ENCODE measurements around the gene CCR4. TPM values are rescaled to one million over a fixed set of nuclear protein-coding genes. Genes with fewer than 3 reads are reported as not detected.

CCR4 gene
- total RNA-seq, 3 donors from 2014 or later (not counting 1 experiment from before 2014, with no cell fraction given) = 0.52 to 2.5 (median 1.4) TPM

DNA sequence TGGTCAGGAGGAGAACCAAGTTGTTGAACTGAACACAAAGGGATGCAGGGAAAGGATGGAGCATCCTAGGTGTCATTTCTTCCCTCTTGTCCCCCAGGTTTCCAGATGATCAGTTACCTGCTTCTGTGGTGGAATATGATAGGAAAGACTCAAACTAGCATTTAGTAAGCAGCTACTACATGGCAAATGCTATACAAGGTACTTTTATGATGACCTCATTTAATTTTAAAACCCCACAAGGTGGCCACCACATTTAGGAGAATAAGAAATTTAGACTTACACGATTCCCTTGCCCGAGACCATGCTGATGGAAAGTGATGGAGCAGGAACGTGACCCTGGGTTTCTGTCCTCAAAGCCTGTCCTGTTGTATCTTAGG lies 40.9 kb downstream of the CCR4 start:
- DNase-seq (no peak), ATAC-seq (no peak)
- Histone ChIP-seq H3K4me1 (ENCODE audit: control insufficient read depth, insufficient read depth, low read length) (peaks cover 3% of the 10 kb centered on the region), H3K9me3 (ENCODE audit: control insufficient read depth, insufficient read depth, low read length) (no peaks in the 10 kb centered on the region), H3K36me3 (ENCODE audit: control insufficient read depth, insufficient read depth, low read length) (peaks cover 7% of the 10 kb centered on the region), H3K27me3 (ENCODE audit: control insufficient read depth, insufficient read depth, low read length) (no peaks in the 10 kb centered on the region), H3K27ac (ENCODE audit: low read length) (no peak overlapping the region), H3K4me3 (ENCODE audit: low read length) (no peak overlapping the region)
- no peaks in the 10 kb centered on the region for H3K4me1 Mint-ChIP-seq
- no peak overlapping the region for H3K27ac Mint-ChIP-seq
- 73% methylated on average over 3 of the region's 3 CpGs for WGBS (ENCODE audit: insufficient coverage)
- H3K4me3 Mint-ChIP-seq = no peak overlapping the region
- TF ChIP-seq, protein P1, sequence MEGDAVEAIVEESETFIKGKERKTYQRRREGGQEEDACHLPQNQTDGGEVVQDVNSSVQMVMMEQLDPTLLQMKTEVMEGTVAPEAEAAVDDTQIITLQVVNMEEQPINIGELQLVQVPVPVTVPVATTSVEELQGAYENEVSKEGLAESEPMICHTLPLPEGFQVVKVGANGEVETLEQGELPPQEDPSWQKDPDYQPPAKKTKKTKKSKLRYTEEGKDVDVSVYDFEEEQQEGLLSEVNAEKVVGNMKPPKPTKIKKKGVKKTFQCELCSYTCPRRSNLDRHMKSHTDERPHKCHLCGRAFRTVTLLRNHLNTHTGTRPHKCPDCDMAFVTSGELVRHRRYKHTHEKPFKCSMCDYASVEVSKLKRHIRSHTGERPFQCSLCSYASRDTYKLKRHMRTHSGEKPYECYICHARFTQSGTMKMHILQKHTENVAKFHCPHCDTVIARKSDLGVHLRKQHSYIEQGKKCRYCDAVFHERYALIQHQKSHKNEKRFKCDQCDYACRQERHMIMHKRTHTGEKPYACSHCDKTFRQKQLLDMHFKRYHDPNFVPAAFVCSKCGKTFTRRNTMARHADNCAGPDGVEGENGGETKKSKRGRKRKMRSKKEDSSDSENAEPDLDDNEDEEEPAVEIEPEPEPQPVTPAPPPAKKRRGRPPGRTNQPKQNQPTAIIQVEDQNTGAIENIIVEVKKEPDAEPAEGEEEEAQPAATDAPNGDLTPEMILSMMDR (IDR thresholded peaks at IDR 0.05) = no peak
- no peaks in the 10 kb centered on the region for H3K9me3 Mint-ChIP-seq
- intact Hi-C loops (cut with micrococcal nuclease) = no loop called here
- no peaks in the 10 kb centered on the region for H3K36me3 Mint-ChIP-seq
- H3K27me3 Mint-ChIP-seq (ENCODE audit: low read depth in 2 of 2) = no peaks in the 10 kb centered on the region

DNA sequence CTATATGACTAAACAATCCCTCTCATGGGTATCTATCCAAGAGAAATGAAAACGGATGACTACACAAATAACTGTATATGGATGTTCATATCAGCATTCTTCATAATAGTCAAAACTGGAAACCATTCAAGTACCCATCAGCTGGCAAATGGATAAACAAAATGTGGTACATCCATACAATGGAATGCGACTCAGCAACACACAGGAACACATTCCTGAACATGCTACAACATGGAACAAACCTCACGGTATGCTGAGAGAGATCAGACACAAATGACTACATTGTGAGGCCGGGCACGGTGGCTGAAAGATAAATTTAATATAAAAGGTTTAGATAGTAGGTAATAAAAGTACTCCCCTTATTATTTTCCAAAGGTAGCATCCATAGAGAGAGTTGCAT lies 42.6 kb downstream of the CCR4 start:
- H3K36me3 ChIP-seq (ENCODE audit: control insufficient read depth, insufficient read depth, low read length) = peaks cover 9% of the 10 kb centered on the region
- TF ChIP-seq, protein P1 (IDR thresholded peaks at IDR 0.05) = no peak
- 100% methylated on average over 5 of the region's 5 CpGs for WGBS (ENCODE audit: insufficient coverage)
- no peak overlapping the region for H3K4me3 ChIP-seq (ENCODE audit: low read length)
- H3K27me3 ChIP-seq (ENCODE audit: control insufficient read depth, insufficient read depth, low read length) = no peaks in the 10 kb centered on the region
- no peak overlapping the region for H3K4me3 Mint-ChIP-seq
- intact Hi-C loops (cut with micrococcal nuclease) = no loop called here
- peaks cover 3% of the 10 kb centered on the region for H3K4me1 ChIP-seq (ENCODE audit: control insufficient read depth, insufficient read depth, low read length)
- no peak overlapping the region for H3K27ac ChIP-seq (ENCODE audit: low read length)
- ATAC-seq = no peak
- no peak for DNase-seq
- H3K27me3 Mint-ChIP-seq (ENCODE audit: low read depth in 2 of 2) = no peaks in the 10 kb centered on the region
- no peak overlapping the region for H3K27ac Mint-ChIP-seq
- no peaks in the 10 kb centered on the region for H3K36me3 Mint-ChIP-seq
- H3K4me1 Mint-ChIP-seq = no peaks in the 10 kb centered on the region
- H3K9me3 ChIP-seq (ENCODE audit: control insufficient read depth, insufficient read depth, low read length) = no peaks in the 10 kb centered on the region
- no peaks in the 10 kb centered on the region for H3K9me3 Mint-ChIP-seq

DNA sequence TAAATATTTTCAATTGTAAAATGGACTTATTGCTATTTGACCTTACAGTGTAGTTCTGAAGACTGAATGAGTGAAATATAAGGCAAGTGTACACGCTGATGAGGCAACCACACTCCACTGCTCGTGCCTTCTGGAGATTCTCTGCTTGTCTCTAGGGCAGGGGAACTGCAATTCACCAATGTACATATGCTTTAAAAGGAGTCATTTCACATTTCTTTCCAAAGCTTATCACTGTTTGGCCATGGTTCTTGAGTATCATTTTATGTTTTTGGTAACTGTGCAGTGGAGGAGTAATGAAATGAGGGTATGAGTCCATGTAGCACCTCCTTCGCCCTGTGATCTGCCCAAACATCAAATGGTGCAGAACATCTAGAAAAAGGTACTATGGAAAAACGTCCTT lies 43.7 kb downstream of the CCR4 start:
- 87% methylated on average over 4 of the region's 4 CpGs for WGBS (ENCODE audit: insufficient coverage)
- no peak for ATAC-seq
- Mint-ChIP-seq H3K27ac (no peak overlapping the region), H3K27me3 (ENCODE audit: low read depth in 2 of 2) (no peaks in the 10 kb centered on the region), H3K36me3 (no peaks in the 10 kb centered on the region), H3K9me3 (no peaks in the 10 kb centered on the region), H3K4me1 (no peaks in the 10 kb centered on the region), H3K4me3 (no peak overlapping the region)
- H3K4me1 ChIP-seq (ENCODE audit: control insufficient read depth, insufficient read depth, low read length) = peaks cover 3% of the 10 kb centered on the region
- H3K27ac ChIP-seq (ENCODE audit: low read length) = no peak overlapping the region
- H3K4me3 ChIP-seq (ENCODE audit: low read length) = no peak overlapping the region
- peaks cover 9% of the 10 kb centered on the region for H3K36me3 ChIP-seq (ENCODE audit: control insufficient read depth, insufficient read depth, low read length)
- H3K27me3 ChIP-seq (ENCODE audit: control insufficient read depth, insufficient read depth, low read length) = no peaks in the 10 kb centered on the region
- DNase-seq = no peak
- TF ChIP-seq, protein P1 (IDR thresholded peaks at IDR 0.05) = no peak
- no peaks in the 10 kb centered on the region for H3K9me3 ChIP-seq (ENCODE audit: control insufficient read depth, insufficient read depth, low read length)
- intact Hi-C loops (cut with micrococcal nuclease) = no loop called here

DNA sequence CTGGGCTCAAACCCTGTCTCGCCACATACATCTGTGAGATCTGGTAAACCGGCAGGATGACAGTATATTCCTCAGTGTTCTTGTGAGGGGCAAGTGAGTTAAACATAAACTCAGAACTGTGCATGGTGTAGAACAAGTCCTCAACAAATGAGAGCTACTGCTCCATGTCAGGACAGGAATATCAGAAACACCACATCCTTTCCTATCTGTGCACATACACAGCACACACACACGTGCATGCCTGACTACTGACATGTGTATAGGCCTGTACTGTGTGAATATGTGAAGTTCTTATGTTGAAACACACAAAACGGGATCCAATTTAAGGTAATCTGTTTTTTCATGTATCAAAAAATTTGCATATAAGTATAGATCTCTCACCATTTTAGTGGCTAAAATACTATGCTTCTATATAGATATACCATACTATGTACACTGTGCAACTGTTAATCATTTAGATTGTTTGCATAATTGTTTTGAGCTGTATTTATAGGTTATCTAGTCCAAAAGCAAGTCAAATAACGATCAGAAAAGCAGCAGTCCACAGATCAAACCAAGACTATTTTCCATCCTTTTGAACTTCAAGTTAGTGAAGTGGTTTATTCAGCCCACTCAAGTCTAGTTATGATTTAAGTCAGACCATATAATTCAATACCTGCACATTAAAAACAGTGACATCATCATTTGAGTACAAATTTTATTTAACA lies 44.8 kb downstream of the CCR4 start:
- intact Hi-C loops (cut with micrococcal nuclease) = no loop called here
- ATAC-seq (no peak), DNase-seq (no peak)
- Mint-ChIP-seq H3K9me3 (no peaks in the 10 kb centered on the region), H3K4me1 (no peaks in the 10 kb centered on the region), H3K36me3 (no peaks in the 10 kb centered on the region), H3K27me3 (ENCODE audit: low read depth in 2 of 2) (no peaks in the 10 kb centered on the region), H3K27ac (no peak overlapping the region), H3K4me3 (no peak overlapping the region)
- Histone ChIP-seq H3K36me3 (ENCODE audit: control insufficient read depth, insufficient read depth, low read length) (peaks cover 9% of the 10 kb centered on the region), H3K4me3 (ENCODE audit: low read length) (no peak overlapping the region), H3K4me1 (ENCODE audit: control insufficient read depth, insufficient read depth, low read length) (peaks cover 3% of the 10 kb centered on the region), H3K9me3 (ENCODE audit: control insufficient read depth, insufficient read depth, low read length) (no peaks in the 10 kb centered on the region), H3K27ac (ENCODE audit: low read length) (no peak overlapping the region), H3K27me3 (ENCODE audit: control insufficient read depth, insufficient read depth, low read length) (no peaks in the 10 kb centered on the region)
- WGBS (ENCODE audit: insufficient coverage) = 97% methylated on average over 2 of the region's 5 CpGs
- TF ChIP-seq, protein P1 (IDR thresholded peaks at IDR 0.05) = no peak
